GM06990 (cell line): Measurements from ENCODE around the gene UQCRC2.
"Not testable (repeated sequence)": the region's sequence is repeated elsewhere in the genome, so short reads cannot be mapped to it uniquely, and the experiment has no call there.

Experiments
- DNase-seq: peaks from one replicate; pipeline ENCODE4 v3.0.0-alpha.2; 2011; ENCODE audit not compliant: insufficient read length; ENCODE audit errors: extremely low read depth
- H3K27me3 ChIP-seq: replicated peaks from 2 replicates; pipeline ENCODE4 v1.6.0; 2011; ENCODE audit warnings: low read length; ENCODE audit not compliant: control insufficient read depth, insufficient read depth
- H3K36me3 ChIP-seq: 2 replicates; pipeline ENCODE4 v1.5.1; 2011; ENCODE audit warnings: low read length; ENCODE audit not compliant: control insufficient read depth, insufficient read depth
- H3K4me3 ChIP-seq: replicated peaks from 2 replicates; pipeline ENCODE4 v1.5.1; 2011; ENCODE audit warnings: low read depth, mild to moderate bottlenecking, control low read depth, low read length
- TF ChIP-seq, protein P1 (sequence below): IDR thresholded peaks from 2 replicates; pipeline ENCODE4 v1.5.1; 2011; ENCODE audit warnings: low read length, control low read depth, mild to moderate bottlenecking, inconsistent platforms; ENCODE audit not compliant: insufficient read depth, poor library complexity, severe bottlenecking

UQCRC2 gene

DNA sequence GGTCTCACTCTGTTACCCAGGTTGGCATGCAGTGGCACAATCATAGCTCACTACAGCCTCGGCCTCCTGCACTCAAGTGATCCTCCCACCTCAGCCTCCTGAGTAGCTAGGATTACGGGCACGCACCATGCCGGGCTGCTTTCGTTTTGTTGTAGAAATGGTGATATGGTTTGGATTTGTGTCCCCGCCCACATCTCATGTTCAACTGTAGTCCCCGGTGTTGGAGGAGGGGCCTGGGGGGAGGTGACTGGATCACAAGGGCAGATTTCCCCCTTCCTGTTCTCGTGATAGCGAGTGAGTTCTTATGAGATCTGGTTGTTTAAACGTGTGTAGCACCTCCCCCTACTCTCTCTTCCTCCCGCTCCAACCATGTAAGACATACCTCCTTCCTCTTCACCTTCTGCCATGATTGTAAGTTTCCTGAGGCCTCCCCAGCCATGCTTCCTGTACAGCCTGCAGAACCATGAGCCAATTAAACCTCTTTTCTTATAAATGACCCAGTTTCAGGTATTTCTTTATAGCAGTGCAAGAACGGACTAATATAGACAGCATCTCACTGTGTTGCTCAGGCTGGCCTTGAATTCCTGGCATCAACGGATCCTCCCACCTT is 41.8 kb downstream of the UQCRC2 start:
- H3K27me3 ChIP-seq = no peaks in the 10 kb centered on the region
- no peak for DNase-seq
- H3K36me3 ChIP-seq = no peaks in the 10 kb centered on the region
- TF ChIP-seq, protein P1, sequence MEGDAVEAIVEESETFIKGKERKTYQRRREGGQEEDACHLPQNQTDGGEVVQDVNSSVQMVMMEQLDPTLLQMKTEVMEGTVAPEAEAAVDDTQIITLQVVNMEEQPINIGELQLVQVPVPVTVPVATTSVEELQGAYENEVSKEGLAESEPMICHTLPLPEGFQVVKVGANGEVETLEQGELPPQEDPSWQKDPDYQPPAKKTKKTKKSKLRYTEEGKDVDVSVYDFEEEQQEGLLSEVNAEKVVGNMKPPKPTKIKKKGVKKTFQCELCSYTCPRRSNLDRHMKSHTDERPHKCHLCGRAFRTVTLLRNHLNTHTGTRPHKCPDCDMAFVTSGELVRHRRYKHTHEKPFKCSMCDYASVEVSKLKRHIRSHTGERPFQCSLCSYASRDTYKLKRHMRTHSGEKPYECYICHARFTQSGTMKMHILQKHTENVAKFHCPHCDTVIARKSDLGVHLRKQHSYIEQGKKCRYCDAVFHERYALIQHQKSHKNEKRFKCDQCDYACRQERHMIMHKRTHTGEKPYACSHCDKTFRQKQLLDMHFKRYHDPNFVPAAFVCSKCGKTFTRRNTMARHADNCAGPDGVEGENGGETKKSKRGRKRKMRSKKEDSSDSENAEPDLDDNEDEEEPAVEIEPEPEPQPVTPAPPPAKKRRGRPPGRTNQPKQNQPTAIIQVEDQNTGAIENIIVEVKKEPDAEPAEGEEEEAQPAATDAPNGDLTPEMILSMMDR = no peak
- no peak overlapping the region for H3K4me3 ChIP-seq

DNA sequence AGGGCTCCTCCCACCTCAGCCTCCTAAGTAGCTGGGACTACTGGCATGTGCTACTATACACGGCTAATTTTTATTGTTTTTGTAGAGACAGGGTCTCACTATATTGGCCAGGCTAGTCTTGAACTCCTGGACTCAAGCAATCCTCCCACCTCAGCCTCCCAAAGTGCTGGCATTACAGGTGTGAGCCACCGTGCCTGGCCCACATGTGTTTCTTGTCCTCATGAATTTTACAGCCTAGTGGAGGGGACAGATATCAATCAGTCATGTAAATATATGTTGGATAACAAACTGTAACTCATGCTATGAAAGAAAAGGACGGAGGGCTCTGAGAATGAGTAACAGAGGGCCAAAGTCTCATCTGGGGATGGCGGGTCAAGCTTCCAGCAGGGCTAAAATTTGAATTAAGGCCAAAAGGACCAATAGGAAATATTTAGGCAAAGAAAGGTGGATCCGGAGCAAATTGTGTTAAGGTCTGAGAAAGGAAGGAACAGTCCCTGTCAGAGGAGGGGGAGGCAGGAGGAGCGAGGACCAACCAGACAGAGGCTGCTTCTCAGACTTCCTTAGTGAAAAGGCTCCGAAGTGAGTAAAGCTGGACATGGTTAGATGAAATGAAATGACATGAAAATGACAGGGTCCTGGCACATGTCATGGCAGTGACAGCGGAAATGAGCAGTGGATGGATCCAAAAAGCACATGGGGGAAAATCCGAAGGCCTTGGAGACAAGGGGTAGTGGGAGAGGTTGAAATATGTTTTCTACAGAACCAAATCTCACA is 43.9 kb downstream of the UQCRC2 start:
- TF ChIP-seq, protein P1 = no peak
- Histone ChIP-seq H3K36me3 (no peaks in the 10 kb centered on the region), H3K4me3 (no peak overlapping the region), H3K27me3 (no peaks in the 10 kb centered on the region)
- no peak for DNase-seq

DNA sequence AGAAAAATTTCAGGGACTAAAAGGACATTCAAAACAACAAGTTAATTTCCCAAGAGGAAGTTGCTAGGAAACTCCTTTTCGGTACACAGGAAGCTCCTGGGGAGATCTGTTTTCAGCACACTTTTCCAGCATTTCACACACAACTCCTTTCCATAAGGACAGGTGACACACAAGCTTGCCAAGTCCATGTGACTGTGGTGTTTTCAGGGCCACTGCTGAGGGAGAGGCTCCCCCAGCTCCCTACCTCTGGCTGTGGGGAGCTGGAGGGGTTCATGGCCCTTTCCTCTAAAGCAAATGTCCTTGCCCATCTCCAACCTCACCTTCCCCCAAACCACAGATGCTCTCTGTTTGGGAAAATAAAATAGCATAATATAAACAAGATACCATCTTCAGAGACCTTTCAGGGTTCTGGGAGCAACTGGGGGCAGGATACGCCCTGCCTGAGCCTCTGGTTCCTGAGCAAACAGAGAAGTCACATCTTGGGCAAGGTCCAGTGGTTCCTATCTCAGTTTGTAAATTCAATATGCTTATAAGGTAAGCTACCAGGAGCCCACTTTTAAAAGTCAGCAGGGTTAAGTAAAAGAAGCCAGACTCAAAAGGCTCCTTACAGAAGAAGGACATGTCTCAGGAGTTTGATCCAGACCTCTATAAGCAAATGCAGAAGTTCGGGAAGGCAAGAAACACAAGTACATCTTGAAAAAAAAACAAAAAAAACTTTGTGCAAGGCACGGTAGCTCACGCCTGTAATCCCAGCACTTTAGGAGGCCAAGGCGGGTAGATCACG is 44.7 kb downstream of the UQCRC2 start:
- TF ChIP-seq, protein P1 = no peak
- no peak for DNase-seq
- no peaks in the 10 kb centered on the region for H3K36me3 ChIP-seq
- no peak overlapping the region for H3K4me3 ChIP-seq
- no peaks in the 10 kb centered on the region for H3K27me3 ChIP-seq

DNA sequence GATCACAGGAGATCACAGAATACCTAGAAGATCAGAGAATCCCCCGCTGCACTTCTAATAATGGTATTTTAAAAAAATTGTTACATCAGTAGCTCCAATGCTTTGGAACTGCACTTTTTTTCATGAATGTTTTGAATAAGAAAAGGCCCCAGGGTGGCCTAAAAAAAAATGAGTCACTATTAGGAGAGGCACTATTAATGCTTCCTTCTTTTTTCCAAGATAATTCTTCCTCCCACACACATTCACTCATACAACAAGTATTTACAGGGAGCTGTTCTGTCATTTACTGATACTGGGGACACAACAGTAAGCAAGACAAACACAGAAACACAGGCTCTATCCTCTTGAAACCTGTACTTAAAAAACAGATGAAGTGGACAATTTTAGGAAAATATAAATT is 48.4 kb downstream of the UQCRC2 start:
- H3K36me3 ChIP-seq = no peaks in the 10 kb centered on the region
- H3K4me3 ChIP-seq = no peak overlapping the region
- TF ChIP-seq, protein P1 = no peak
- no peak for DNase-seq
- no peaks in the 10 kb centered on the region for H3K27me3 ChIP-seq

DNA sequence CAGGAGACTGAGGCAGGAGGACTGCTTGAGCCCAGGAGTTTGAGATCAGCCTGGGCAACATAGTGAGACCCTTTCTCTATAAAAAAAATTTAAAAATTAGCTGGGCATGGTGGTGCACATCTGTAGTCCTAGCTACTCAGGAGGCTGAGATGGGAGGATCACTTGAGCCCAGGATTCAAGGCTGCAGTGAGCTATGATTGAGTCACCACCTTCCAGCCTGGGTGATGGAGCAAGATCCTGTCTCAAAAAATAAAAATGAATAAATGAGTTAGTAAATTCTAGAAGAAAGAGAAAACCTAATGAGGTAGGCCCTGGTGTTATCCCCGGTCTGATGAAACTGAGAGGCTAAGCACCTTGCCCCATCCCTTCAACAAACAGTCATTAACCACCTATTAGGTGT is 48.9 kb downstream of the UQCRC2 start:
- H3K36me3 ChIP-seq, H3K27me3 ChIP-seq, DNase-seq, H3K4me3 ChIP-seq: not testable (repeated sequence)

DNA sequence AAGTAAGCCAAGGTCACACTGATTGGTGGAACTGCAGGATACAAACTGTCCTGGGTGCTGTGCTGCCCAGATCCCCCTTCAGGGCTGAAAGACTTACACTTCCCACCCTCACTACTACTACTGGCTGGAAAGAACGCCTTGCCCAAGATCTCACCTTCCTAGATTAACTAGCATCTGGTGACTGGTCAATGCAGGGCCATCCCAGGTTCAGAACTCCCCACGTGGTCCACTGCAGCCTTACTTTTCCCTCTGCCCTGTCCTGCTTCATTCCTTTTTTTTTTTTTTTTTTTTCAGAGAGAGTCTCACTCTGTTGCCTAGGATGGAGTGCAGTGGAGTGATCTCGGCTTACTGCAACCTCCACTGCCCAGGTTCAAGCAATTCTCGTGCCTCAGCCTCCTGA is 50.0 kb downstream of the UQCRC2 start:
- Histone ChIP-seq H3K27me3 (no peaks in the 10 kb centered on the region), H3K36me3 (no peaks in the 10 kb centered on the region), H3K4me3 (no peak overlapping the region)
- DNase-seq = no peak
- TF ChIP-seq, protein P1 = no peak
